ENCODE measurements around the gene CIBAR2.

Gene CIBAR2

GRCh38 chr16:85145188-85145587, 32.9 kb upstream of the CIBAR2 start:
- ChIA-PET CTCF (interaction anchor here (1.1 kb wide), 1 partner anchor 27 kb away, joined by 5 read pairs; no protein-coding TSS in a partner anchor), POLR2A (ENCODE audit: low non-redundant PET) (no interaction called here)
- H3K27ac ChIP-seq: no peak overlapping the region
- no peak for DNase-seq (ENCODE audit: low spot score)
- no peak for TF ChIP-seq CTCF (conservative IDR thresholded peaks at IDR 0.05; ENCODE audit: low read depth)

GRCh38 chr16:85144026-85144915, 32.0 kb upstream of the CIBAR2 start:
- TF ChIP-seq CTCF (conservative IDR thresholded peaks at IDR 0.05; ENCODE audit: low read depth): no peak
- ChIA-PET POLR2A (ENCODE audit: low non-redundant PET) (no interaction called here), CTCF (interaction anchor here (0.6 kb wide), 1 partner anchor 1537 kb away, joined by 5 read pairs; no protein-coding TSS in a partner anchor)
- no peak for DNase-seq (ENCODE audit: low spot score)
- no peak overlapping the region for H3K27ac ChIP-seq

- no peak for DNase-seq (ENCODE audit: low spot score)
- CTCF ChIA-PET: no interaction called here
- no peak overlapping the region for H3K27ac ChIP-seq
- POLR2A ChIA-PET (ENCODE audit: low non-redundant PET): interaction anchor here (0.6 kb wide), 1 partner anchor 12 kb away, joined by 4 read pairs; no protein-coding TSS in a partner anchor
- no peak for TF ChIP-seq CTCF (conservative IDR thresholded peaks at IDR 0.05; ENCODE audit: low read depth)
Measured at GRCh38 chr16:85142771-85143211, 30.5 kb upstream of the CIBAR2 start.

- ChIA-PET POLR2A (ENCODE audit: low non-redundant PET) (no interaction called here), CTCF (no interaction called here)
- no peak overlapping the region for H3K27ac ChIP-seq
- DNase-seq (ENCODE audit: low spot score): no peak
- TF ChIP-seq CTCF (conservative IDR thresholded peaks at IDR 0.05; ENCODE audit: low read depth): no peak
Measured at GRCh38 chr16:85142129-85142513, 29.8 kb upstream of the CIBAR2 start.

GRCh38 chr16:85141491-85142128, 29.3 kb upstream of the CIBAR2 start:
- H3K27ac ChIP-seq: no peak overlapping the region
- POLR2A ChIA-PET (ENCODE audit: low non-redundant PET): no interaction called here
- DNase-seq (ENCODE audit: low spot score): no peak
- TF ChIP-seq CTCF (conservative IDR thresholded peaks at IDR 0.05; ENCODE audit: low read depth): no peak
- CTCF ChIA-PET: interaction anchor here (0.6 kb wide), 1 partner anchor 258 kb away, joined by 3 read pairs; no protein-coding TSS in a partner anchor

- TF ChIP-seq CTCF (conservative IDR thresholded peaks at IDR 0.05; ENCODE audit: low read depth): no peak
- peak overlapping the region; percentile 15; the same call in 1 of the 2 replicates for H3K27ac ChIP-seq
- ChIA-PET POLR2A (ENCODE audit: low non-redundant PET) (no interaction called here), CTCF (interaction anchor here (0.6 to 1.4 kb wide), 2 partner anchors 26 to 259 kb away, joined by 3 read pairs; no protein-coding TSS in a partner anchor)
- no peak for DNase-seq (ENCODE audit: low spot score)
Measured at GRCh38 chr16:85140455-85141012, 28.3 kb upstream of the CIBAR2 start.

All from RWPE1 (cell line).